H1 (cell line): ENCODE results near the gene TIAM2.

Experiments
- ATF2 ChIP-seq: IDR thresholded peaks from 2 replicates; pipeline ENCODE4 v1.6.1; 2012; ENCODE audit warnings: low read length, inconsistent platforms
- EZH2 ChIP-seq: fragments of 200-600 bp; sonication (generic); IDR thresholded peaks from 2 replicates; pipeline ENCODE4 v1.7.1; 2012; ENCODE audit warnings: low read depth, mild to moderate bottlenecking, moderate library complexity, low read length, inconsistent platforms; ENCODE audit not compliant: severe bottlenecking
- POLR2A ChIP-seq, 2 experiments: IDR thresholded peaks; 1 replicate in 1 of 2; 2 replicates in 1 of 2; pipeline ENCODE4 v1.6.1; 2011; ENCODE audit warnings: low read depth in 2 of 2, low read length in 2 of 2, mild to moderate bottlenecking in 2 of 2; ENCODE audit errors: control extremely low read depth in 1 of 2
- POLR2AphosphoS5 ChIP-seq: IDR thresholded peaks from 2 replicates; pipeline ENCODE4 v1.6.1; 2011; ENCODE audit warnings: low read depth, low read length
- RBBP5 ChIP-seq: IDR thresholded peaks from 2 replicates; pipeline ENCODE4 v1.7.1; 2012; ENCODE audit warnings: low read depth, mild to moderate bottlenecking, inconsistent platforms, low read length, moderate library complexity, borderline replicate concordance
- YY1 ChIP-seq: IDR thresholded peaks from 2 replicates; pipeline ENCODE4 v1.6.1; 2011; ENCODE audit warnings: low read depth, mild to moderate bottlenecking, low read length
- TF ChIP-seq, protein P1 (sequence below), 3 experiments: IDR thresholded peaks; 1 replicate in 2 of 3; 2 replicates in 1 of 3; pipeline versions ENCODE4 v1.5.1 to v1.6.1; 2011; ENCODE audit warnings: low read length in 3 of 3, mild to moderate bottlenecking in 3 of 3, inconsistent platforms in 2 of 3, low read depth in 1 of 3, moderate library complexity in 1 of 3; ENCODE audit not compliant: insufficient read depth in 1 of 3; ENCODE audit errors: control extremely low read depth in 1 of 3

GRCh38 chr6:155093430-155093829, 98.3 kb downstream of the TIAM2 start:
- no peak for TF ChIP-seq POLR2A (IDR thresholded peaks at IDR 0.05; ENCODE audit: control extremely low read depth in 1 of 2, low read depth in 2 of 2, low read length in 2 of 2)
- TF ChIP-seq RBBP5, result no peak
- no peak for TF ChIP-seq YY1
- TF ChIP-seq, protein P1, sequence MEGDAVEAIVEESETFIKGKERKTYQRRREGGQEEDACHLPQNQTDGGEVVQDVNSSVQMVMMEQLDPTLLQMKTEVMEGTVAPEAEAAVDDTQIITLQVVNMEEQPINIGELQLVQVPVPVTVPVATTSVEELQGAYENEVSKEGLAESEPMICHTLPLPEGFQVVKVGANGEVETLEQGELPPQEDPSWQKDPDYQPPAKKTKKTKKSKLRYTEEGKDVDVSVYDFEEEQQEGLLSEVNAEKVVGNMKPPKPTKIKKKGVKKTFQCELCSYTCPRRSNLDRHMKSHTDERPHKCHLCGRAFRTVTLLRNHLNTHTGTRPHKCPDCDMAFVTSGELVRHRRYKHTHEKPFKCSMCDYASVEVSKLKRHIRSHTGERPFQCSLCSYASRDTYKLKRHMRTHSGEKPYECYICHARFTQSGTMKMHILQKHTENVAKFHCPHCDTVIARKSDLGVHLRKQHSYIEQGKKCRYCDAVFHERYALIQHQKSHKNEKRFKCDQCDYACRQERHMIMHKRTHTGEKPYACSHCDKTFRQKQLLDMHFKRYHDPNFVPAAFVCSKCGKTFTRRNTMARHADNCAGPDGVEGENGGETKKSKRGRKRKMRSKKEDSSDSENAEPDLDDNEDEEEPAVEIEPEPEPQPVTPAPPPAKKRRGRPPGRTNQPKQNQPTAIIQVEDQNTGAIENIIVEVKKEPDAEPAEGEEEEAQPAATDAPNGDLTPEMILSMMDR (IDR thresholded peaks at IDR 0.05; ENCODE audit: control extremely low read depth in 1 of 3, insufficient read depth in 1 of 3, low read depth in 1 of 3, low read length in 3 of 3), result peak in 2 of 3 experiments; percentile 35 to 44; a peak in 2 of 4 replicates
- no peak for TF ChIP-seq POLR2AphosphoS5
- TF ChIP-seq ATF2, result no peak
- TF ChIP-seq EZH2, result no peak
